HG03175 (cell line): ENCODE data around the gene FAM107B.

ENCODE experiments used
- ATAC-seq: cut with Tn5 transposase; IDR thresholded peaks from one replicate; pipeline ENCODE4 v1.9.1; 2021; ENCODE audit warnings: mild to moderate bottlenecking, moderate library complexity; ENCODE audit not compliant: unreplicated experiment

The FAM107B gene

DNA sequence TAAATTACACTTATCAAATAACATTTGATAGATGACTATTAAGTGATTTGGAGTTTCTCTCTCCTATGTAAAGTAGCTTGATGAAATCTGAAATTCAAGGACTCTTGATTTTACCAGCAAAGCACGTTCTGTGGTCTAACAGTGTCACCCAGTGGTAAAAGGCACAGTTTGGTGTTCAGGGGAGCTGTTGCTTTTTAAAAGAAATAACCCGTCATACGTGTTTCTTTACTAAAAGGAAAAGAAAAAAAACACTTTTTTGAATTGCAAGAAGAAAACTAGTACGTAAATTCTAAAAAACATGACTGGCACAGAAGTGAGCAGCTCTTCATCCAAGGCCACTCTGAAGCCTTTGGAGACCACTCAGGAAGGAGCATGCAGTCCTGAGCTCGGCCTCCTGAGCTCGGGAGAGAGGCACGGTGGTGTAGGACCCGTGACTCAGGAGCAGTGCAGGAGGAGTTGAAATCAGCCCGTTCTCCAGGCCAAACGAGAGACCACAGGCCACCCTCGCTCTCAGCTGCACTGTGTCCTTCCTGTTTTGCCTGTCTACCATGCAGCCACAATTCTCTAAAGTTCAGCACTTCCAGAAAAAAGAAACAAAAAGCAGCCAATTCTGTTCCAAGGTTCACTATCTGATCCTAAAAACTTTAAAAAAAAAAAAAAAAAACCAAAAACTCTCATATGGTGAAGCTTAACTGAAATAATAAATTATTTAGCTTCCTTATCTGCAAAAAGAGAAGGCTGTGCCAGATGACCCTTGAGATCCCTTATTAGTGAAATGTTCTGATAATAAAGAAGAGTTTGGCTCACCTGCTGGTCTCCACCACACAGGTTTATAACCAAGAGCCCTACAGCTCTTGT is 231.4 kb downstream of the FAM107B start:
- ATAC-seq, result no peak

DNA sequence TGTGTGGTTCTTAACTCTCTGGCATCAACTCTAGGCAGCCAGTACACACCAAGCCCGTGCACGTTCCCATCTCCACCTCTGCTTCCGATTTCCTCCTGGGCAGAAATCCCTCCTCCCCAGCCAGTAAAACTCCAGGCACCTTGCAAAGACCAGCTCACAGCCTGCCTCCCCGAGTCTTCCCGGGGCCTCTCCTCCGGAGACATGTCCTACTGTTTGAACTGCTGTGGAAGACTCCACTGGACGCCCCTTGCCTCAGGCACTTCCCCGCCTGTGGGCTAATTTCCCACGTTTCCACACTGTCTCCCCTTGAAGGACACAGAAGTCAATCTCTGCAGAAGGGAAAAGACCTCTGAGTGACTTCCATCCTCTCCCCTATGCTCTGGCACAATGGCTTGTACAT is 233.3 kb downstream of the FAM107B start:
- ATAC-seq, result no peak

DNA sequence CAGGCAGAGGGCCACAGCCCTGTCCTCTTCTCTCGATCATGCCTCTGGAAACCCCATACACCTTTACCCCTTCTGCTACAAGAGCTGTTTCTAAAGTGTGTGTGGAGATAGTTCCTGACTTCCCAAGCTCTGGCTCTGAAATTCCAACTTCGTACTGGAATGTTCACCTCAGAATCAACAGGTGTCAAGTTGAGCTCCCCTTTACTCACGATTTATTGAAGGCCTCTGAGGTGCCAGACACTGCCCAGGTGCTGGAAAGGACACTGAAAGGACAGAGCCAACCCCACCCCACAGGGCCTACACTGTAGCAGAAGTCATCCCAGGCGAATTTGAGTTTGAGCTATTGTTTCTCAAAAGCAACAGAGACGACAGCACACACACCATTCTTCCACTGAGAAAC is 234.1 kb downstream of the FAM107B start:
- no peak for ATAC-seq

DNA sequence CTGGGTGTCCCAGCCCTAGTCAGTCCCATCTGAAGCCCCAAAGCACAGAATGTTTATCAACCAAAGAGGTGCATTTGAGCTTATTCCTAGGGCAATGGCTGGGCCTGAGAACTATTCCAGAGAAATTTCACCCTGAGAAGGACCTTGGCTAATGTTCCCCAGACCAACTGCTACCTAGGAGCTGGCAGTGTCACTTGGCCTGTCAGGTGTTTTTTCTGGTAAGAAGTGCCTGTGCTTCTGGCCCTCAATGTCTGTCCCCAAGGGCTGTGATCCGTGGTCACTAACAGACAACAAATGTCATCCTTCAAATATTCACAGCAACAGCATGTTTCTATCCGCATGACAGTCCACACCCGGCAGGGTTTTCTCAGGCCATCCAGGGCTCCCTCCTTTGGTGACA is 234.6 kb downstream of the FAM107B start:
- ATAC-seq, result no peak

DNA sequence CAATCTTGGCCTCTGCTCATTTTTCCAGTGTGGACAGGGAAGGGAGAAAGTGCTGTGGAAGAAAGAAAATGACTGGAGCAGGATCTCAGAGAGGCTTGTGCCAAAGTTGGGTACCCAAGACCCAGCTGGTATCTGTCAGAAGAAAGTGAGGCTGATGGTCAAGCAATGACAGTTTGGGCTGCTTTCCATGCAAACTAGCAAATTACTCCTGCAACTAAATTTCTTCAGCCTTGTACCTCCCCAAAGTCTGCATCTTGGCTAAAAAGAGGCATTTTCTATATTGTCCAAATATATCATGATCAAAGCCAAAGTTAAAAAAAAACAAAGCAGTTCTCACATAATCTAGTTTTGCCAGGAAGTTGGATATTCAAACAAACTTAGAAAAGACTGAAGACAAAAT is 235.5 kb downstream of the FAM107B start:
- no peak for ATAC-seq

DNA sequence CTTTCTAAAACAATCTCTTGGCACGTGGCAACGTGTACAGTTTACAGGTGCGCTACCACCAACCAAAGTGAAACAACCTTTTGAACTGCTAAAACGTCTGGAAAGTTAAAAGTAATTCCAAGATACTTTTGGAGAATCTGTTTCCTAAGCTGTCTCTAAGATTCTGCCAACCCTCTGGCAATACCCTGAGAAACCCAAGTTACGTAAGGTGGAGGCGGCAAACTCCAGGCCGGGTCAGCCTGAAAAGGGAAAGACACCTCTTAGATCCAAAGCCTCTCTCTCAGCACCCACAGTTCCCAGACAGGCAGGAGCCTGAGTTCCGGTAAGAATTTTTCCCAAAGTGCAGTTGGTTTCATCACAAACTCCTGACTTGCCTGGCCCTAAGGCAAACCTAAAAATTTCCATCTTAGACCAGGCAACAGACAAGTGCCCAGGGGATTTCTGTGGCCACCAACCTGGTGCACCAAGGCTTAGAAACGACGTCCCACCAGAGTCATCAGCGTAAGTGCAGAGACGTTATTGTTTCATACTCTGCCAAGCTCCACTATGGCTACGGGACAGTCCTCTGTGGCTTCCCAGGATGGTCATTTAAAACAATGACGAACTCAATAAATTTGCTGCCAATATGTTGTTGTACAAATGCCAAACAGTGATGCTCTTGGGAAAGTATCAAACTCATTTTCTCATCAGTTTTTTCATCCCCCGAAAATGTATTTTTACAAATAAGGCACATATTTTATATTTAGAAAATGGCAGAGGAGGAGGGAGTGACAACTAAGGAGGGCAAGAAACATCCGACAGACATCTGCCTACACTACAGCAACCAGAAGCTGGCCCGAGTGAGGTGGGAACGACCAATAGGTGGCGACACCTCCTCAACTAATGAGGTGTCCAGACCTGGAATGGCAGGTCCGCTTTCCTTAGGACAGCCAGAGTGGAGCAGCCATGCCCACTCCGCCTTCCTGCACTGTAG is 238.2 kb downstream of the FAM107B start:
- no peak for ATAC-seq

DNA sequence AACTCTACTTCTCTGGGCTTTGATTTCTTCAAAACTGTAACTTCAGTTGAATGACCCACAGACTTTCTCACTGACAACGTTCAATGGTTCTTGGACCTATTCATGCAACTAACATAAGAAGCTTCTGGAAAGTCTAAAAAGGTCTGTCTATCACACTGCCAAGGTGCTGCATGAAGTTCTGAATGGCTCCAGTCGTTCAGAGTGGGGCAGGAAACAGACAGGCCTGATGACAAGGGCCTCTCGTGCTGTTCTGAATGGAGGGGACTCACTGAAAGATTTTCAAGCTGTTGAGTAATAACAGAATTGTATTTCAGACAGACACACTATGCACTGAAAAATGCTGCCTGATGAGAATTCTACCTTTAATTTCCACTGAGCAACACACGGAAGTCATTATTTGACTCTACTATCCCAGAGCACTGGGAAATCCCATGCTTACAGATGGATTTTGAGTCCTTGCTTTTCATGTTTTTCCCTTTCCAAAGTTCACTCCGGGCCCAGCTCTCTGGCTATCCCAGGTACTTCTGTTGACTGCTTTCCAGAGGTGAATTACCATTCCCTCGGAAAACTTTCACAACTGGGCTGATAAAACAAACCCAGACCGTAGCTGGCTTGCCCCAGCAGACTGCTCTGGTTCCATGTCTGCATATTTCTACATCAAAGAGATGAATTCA is 239.1 kb downstream of the FAM107B start:
- no peak for ATAC-seq

DNA sequence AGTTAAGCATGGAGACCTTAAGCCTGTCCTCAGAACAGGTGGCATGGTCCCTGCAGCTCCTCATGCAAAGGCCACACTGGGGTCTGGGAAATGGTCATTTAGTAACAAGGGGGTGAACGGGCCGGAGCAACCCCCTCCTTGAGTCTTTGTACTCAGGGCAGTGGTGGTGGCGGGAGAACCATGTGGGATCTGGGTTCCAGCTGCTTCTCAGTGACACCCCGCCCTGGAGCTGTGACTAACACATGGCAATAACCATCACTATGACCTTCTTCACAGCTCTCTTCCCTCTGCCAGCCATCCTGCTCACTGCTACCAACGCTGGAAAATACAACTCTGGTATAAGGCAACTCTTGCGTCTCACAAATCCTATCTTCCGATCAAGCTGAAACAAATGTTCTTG is 240.5 kb downstream of the FAM107B start:
- ATAC-seq, result no peak

DNA sequence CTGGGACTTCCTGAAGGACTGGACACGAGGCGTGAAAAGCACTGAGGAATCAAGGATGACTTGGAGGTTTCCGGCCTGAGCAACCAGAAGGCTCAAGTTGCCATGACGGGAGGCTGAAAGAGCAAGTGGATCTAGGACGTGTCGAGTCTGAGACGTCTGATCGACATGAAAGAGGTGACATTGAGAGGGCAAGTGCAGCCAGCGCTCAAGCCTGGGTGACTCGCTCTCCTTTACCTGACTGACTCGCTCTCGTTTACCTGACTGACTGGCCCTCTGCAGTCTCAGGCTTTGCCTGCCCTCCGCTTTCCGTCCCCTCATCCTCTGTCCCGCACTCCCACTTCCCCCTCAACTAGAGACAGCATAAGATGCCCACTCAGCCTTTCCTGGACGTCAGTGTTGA is 241.4 kb downstream of the FAM107B start:
- ATAC-seq, result no peak

DNA sequence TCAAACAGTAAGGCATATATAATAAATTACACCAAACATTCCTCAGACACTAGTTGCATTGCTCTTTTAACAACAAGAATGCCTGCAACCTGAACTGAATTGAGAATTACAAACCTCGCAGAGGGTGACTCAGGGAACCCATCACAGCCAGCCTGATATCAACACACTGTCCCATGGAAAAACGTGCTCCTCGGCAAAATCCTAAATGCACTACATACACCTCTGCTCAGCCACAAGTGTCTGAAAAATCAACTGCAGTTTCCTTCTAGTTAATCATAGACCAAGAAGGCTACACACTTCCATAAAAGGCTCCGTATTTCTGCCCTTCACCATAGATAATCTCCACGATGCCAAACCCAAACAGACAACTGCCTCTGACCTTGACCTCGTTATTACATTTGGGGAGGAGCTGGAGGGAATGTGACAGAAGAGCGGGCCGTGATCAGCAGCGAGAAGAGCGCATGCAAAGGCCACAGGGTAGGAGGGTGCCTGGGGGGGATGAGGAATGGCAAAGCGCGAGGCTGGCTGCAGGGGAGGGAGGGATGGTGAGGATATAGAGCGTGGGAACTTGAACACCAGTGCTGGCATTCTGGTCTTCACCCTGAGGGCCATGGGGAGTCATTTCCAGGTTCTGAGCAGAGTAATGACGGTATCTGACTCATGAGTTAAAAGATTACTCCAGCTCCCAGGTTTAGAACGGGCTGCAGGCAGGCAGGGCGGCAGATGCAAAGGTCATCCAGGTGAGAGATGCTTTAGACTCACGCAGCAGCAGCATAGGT is 242.0 kb downstream of the FAM107B start:
- ATAC-seq, result no peak

DNA sequence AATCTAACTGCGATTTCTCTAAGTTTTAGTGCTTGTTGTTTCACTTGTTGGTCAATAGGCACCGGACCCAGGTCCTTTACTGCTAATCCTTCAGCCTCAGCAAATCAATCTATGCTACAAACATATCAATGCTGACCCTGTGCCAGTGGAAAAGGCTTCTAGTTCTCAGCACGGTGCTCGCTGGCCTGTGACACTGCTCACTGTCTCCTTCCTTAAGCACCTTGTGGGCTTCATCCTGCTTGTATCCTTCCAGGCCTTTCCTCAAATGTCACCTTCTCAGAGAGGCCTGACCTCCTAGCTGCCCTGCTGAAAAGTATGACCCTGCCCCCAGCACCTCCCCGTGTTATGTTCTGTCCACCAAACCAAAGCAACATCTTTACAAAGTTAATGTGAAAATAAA is 242.7 kb downstream of the FAM107B start:
- ATAC-seq, result no peak

DNA sequence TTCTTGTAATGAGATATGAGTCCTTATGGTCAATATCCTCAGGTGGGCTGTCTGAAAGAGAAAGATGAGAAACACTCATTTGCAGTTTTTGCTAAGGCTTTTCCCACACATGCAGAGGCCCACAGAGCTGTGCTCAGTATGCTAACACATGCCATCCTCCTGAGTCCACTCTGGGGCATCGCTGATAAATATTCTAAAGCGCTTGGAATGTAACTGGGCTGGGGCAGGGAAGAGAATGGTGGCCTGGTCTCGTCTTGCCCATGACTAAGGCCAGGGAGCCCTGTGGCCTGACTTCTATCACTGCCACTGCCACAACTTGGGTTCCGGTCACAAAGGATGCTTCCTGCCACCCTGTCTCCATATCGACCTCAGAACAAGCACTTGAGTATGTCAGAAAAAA is 244.2 kb downstream of the FAM107B start:
- no peak for ATAC-seq

DNA sequence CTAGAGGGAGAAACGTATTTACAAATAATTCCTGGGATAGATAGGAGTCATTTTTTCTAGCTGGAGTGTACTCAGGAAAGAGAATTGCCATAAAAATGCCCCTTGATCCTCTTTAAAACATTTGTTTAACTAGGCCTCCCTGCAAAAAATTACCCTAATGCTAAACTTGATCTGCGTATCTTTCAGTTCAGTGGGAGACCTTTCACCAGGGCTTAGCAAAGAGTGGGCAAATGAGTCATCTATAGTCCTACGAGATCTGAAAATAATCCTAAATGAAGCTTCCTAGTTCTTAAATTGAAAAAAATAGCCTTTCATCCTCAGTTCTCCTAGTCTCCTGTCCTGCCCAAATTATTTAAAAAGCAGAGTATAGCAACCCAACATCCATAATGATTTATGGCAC is 245.3 kb downstream of the FAM107B start:
- ATAC-seq, result no peak

DNA sequence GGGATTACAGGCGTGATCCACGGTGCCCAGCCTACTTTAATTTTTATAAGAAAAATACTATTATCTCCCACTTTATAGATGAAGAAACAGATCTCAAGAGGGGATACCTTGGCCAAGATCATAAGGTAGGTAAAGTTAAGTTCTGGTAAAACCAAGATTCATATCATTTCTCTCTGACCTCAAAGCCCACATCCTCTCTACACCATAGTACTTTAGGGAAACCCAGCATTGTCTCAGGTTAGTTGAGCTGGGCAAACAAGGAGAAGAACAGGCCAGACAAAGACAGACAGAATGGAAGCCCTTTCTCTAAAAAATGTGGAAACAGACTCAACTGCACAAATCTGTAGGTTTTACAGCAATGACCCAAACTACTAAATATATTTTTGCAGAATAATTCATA is 246.2 kb downstream of the FAM107B start:
- ATAC-seq, result no peak

DNA sequence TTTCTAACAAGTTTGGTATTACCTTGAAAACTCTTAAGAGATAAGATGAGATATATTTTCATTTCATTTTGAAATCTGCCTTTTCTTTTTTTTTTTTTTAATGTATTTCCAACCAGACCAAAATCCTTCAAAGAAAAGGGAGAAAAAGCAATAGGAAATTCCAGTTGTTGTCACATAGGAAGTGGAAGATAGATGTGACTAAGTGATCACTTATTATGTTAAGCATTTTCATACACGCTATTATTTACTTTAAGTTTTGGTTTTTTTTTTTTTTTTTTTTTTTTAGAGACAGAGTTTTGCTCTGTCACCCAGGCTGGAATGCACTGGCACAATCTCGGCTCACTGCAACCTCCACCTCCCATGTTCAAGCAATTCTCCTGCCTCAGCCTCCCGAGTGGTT is 246.8 kb downstream of the FAM107B start:
- ATAC-seq, result no peak

DNA sequence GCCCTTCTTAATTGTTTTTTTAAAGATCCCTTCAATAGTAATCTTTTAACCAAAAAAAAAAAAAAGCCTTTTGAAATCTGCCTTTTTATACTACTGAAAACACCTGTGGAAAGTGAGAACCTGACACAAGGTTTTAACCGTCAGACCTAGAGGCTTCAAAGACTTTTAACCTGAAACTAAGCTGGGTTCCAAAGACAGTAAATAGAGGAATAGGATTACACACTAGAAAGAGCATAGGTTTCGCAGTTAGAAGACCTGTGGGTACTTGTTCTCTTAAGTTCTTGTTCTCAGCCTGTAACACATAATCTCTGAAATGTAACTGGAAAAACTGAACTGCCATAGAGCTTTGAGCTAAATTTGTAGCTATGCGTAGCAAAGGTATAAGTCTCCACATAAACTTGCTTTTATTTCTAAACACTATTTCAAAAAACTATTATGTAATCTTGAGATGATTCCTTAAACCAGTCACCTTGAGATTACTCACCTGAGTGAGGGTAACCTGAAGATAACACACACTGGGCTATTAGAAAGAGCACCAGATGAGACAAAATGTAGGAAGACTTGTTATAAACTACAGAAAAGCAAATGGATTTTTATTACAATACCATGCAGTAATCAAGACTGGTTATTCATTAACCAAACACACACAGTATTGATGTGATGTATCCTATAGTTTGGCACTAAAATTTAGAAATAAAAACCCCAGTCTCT is 247.4 kb downstream of the FAM107B start:
- no peak for ATAC-seq

DNA sequence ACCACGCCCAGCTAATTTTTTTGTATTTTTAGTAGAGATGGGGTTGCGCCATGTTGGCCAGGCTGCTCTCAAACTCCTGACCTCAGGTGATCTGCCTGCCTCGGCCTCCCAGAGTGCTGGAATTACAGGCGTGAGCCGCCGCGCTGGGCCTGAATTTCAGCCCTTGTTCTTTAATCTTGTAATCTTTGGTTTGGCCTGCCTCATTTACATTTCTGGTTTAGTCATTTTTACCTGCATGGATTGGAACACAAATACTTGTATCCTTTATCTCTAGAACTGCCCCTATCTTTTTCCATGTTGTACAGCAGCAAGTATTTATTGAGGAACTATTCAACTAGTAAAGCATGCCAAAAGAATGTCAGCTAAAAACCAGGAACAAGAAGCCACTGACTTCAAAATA is 248.4 kb downstream of the FAM107B start:
- ATAC-seq, result no peak

DNA sequence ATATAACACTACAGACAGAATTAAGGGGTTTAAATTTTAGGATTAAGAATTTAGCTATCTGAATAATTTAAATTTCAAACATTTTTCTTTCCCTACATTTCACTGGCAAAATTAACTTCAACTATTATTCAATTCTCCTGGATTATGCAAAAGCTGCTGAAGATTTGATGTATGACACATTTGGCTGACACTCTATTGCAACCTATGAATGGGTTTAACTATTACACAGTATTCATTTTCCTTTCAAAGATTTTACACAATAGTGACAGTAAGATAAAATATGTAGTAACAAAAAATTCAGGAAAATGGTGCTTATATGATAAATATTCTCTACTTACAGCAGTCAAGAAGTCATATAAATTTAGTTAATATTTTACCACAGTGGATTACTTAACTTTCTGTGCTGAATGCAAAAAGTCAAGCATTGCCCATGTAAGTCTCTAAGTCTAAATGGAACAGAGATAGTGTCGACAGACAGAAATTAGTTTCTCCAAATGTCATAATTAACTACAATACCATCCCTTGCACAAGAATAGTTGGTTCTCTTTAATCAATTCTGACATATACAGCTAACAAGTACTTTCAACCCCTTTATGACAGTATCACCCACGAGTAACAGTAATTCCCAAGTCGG is 249.9 kb downstream of the FAM107B start:
- ATAC-seq, result no peak

DNA sequence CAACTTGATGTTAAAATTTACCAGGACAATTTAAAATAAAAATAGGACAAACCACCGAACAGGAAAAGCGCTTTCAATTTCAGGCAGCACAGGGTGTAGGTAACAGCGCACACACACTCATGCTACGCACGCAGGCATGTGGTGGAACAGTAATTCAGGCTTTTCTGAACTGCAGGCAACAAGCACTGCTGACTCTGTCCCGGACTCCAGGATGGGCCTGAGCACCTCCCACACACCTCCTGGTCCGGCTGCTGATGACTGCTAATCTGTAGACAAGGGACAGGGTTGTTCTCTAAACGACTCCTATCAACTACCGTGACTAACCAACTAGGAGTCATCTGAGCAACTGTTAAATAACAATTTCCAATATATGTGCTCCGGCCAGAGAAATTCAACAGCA is 251.4 kb downstream of the FAM107B start:
- ATAC-seq, result no peak

DNA sequence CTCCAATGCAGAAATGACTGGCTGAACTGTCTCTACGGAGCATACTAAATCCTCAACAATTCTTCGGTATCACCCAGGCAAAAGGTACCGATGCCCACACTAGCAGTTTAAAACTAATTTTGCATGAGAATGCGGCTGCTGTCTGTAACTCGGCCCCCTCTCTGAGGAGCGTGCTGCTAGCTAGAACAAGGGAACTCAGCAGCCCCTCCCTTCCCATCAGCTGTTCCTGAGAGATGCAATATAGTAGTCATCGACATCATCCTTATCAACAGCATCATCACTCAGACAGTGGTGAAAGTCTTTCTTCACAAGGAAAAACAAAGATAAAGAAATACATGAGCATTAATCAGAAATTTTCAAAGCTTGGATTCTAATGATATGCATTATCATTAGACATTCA is 254.9 kb downstream of the FAM107B start:
- no peak for ATAC-seq
